A549 (cell line): Measurements from ENCODE around the gene SEMA4B. TPM values are rescaled to one million over a fixed set of nuclear protein-coding genes. Genes with fewer than 3 reads are reported as not detected.
A peak's percentile ranks its signal among the peaks of the same experiment; 100 is the strongest.

Experiments
- ATAC-seq, 2 experiments: fragments of 200-7000 bp in 1 of 2; fragments of >200 bp in 1 of 2; cut with Nextera tagmentation in 1 of 2; cut with Tn5 transposase in 1 of 2; 3 replicates each; pipeline versions ENCODE4 v1.8.0 to v1.9.1; 2018 to 2020; ENCODE audit warnings: mild to moderate bottlenecking in 1 of 2, moderate library complexity in 1 of 2
- CTCF ChIA-PET: fragments of 300-600 bp; sonication (Branson Sonifier 250); formaldehyde crosslinking; extraction: SDS; loops from one replicate; lab custom pipeline; 2021; ENCODE audit warnings: antibody characterized with exemption, inconsistent platforms; lab: Yijun Ruan, JAX
- POLR2A ChIA-PET: fragments of 350-600 bp; formaldehyde crosslinking; extraction: SDS; loops from one replicate; lab custom pipeline; 2021; ENCODE audit warnings: antibody characterized with exemption, inconsistent platforms; lab: Yijun Ruan, JAX
- DNase-seq, 2 experiments: peaks; one replicate each; pipeline versions ENCODE4 v3.0.0 to v3.0.0-alpha.2; 2011 to 2016; ENCODE audit warnings: low read depth in 1 of 2, low spot score in 1 of 2
- FAIRE-seq: peaks from 2 replicates; lab custom pipeline; 2011; peaks lifted over from hg19 to GRCh38; lab: Jason Lieb, UNC
- H3K27ac ChIP-seq, 2 experiments: fragments of >200 bp; sonication (Bioruptor Twin); formaldehyde crosslinking; 3 replicates each; pipeline ENCODE4 v1.5.1; 2016 to 2017
- H3K4me1 ChIP-seq: fragments of >200 bp; sonication (Bioruptor Twin); formaldehyde crosslinking; 3 replicates; pipeline ENCODE4 v1.6.1; 2016
- H3K4me2 ChIP-seq: fragments of >200 bp; sonication (Bioruptor Twin); formaldehyde crosslinking; 3 replicates; pipeline ENCODE4 v1.6.1; 2016
- H3K4me3 ChIP-seq: fragments of >200 bp; sonication (Bioruptor Twin); formaldehyde crosslinking; 3 replicates; pipeline ENCODE4 v1.5.1; 2016
- H3K9me3 ChIP-seq: fragments of >200 bp; sonication (Bioruptor Twin); formaldehyde crosslinking; 3 replicates; pipeline ENCODE4 v1.6.1; 2016
- CBX2 ChIP-seq: fragments of 200-600 bp; sonication (generic); IDR thresholded peaks from 2 replicates; pipeline ENCODE4 v1.6.1; 2016; ENCODE audit warnings: low read depth, mild to moderate bottlenecking, borderline replicate concordance
- CEBPB ChIP-seq, 2 experiments: fragments of >200 bp in 1 of 2; sonication (Bioruptor Twin) in 1 of 2; formaldehyde crosslinking in 1 of 2; IDR thresholded peaks; 2 replicates each; pipeline ENCODE4 v1.6.1; 2012 to 2016
- CHD4 ChIP-seq: fragments of 200-600 bp; sonication (generic); IDR thresholded peaks from 2 replicates; pipeline ENCODE4 v1.6.1; 2016; ENCODE audit warnings: antibody characterized with exemption, mild to moderate bottlenecking, borderline replicate concordance
- EHMT2 ChIP-seq: fragments of 200-600 bp; sonication (generic); IDR thresholded peaks from 2 replicates; pipeline ENCODE4 v1.6.1; 2016; ENCODE audit warnings: antibody characterized with exemption, low read depth, mild to moderate bottlenecking, moderate library complexity
- EP300 ChIP-seq, 2 experiments: fragments of >200 bp; sonication (Bioruptor Twin); formaldehyde crosslinking; IDR thresholded peaks; 2 replicates in 1 of 2; 3 replicates in 1 of 2; pipeline ENCODE4 v1.6.1; 2016 to 2017
- ESRRA ChIP-seq: fragments of 150-350 bp; IDR thresholded peaks from 2 replicates; pipeline ENCODE4 v1.6.1; 2014; ENCODE audit warnings: mild to moderate bottlenecking, low read length, borderline replicate concordance
- FOSB ChIP-seq: fragments of 250-450 bp; sonication (Bioruptor Pico); IDR thresholded peaks from 2 replicates; pipeline ENCODE4 v1.5.0; 2020; ENCODE audit warnings: mild to moderate bottlenecking, moderate library complexity
- FOSL2 ChIP-seq, 2 experiments: fragments of 450-650 bp in 1 of 2; fragments of >200 bp in 1 of 2; sonication (Bioruptor Twin) in 1 of 2; formaldehyde crosslinking; IDR thresholded peaks; 2 replicates each; pipeline versions ENCODE4 v1.5.0 to v1.6.1; 2016 to 2020; ENCODE audit warnings: mild to moderate bottlenecking in 1 of 2, moderate library complexity in 1 of 2
- GATA3 ChIP-seq: IDR thresholded peaks from 2 replicates; pipeline ENCODE4 v1.6.1; 2012; ENCODE audit warnings: borderline replicate concordance
- HDAC2 ChIP-seq: fragments of 200-600 bp; sonication (generic); IDR thresholded peaks from 2 replicates; pipeline ENCODE4 v1.6.1; 2016
- HEYL ChIP-seq: fragments of 250-450 bp; sonication (Bioruptor Pico); IDR thresholded peaks from 2 replicates; pipeline ENCODE4 v1.8.0; 2021; ENCODE audit warnings: mild to moderate bottlenecking, moderate library complexity
- HOXB5 ChIP-seq: fragments of 250-450 bp; sonication (Bioruptor Pico); IDR thresholded peaks from 2 replicates; pipeline ENCODE4 v1.5.0; 2020; ENCODE audit warnings: mild to moderate bottlenecking, moderate library complexity
- JUN ChIP-seq, 2 experiments: fragments of >200 bp; sonication (Bioruptor Twin); formaldehyde crosslinking; IDR thresholded peaks; 2 replicates in 1 of 2; 3 replicates in 1 of 2; pipeline ENCODE4 v1.6.1; 2016 to 2017
- JUNB ChIP-seq: fragments of >200 bp; sonication (Bioruptor Twin); formaldehyde crosslinking; IDR thresholded peaks from 2 replicates; pipeline ENCODE4 v1.6.1; 2016
- KDM1A ChIP-seq: fragments of 200-600 bp; sonication (generic); IDR thresholded peaks from 2 replicates; pipeline ENCODE4 v1.6.1; 2016; ENCODE audit warnings: low read depth, mild to moderate bottlenecking
- KDM5A ChIP-seq: fragments of 200-600 bp; sonication (generic); IDR thresholded peaks from 2 replicates; pipeline ENCODE4 v1.6.1; 2016; ENCODE audit warnings: antibody characterized with exemption, mild to moderate bottlenecking
- MYC ChIP-seq: IDR thresholded peaks from 2 replicates; pipeline ENCODE4 v1.6.1; 2012; ENCODE audit warnings: mild to moderate bottlenecking, inconsistent platforms, low read length, improper control_type of control experiment, borderline replicate concordance
- NFE2L2 ChIP-seq: fragments of 150-350 bp; conservative IDR thresholded peaks from 2 replicates; pipeline ENCODE4 v1.6.1; 2014; ENCODE audit warnings: low read length
- PHF8 ChIP-seq: fragments of 200-600 bp; sonication (generic); IDR thresholded peaks from 2 replicates; pipeline ENCODE4 v1.6.1; 2016; ENCODE audit warnings: low read depth, mild to moderate bottlenecking, antibody characterized with exemption, moderate library complexity, borderline replicate concordance
- POLR2A ChIP-seq: IDR thresholded peaks from 2 replicates; pipeline ENCODE4 v1.6.1; 2012; ENCODE audit warnings: mild to moderate bottlenecking, low read length
- RAD21 ChIP-seq, 2 experiments: fragments of >200 bp in 1 of 2; sonication (Bioruptor Twin) in 1 of 2; formaldehyde crosslinking in 1 of 2; IDR thresholded peaks in 1 of 2; conservative IDR thresholded peaks in 1 of 2; 2 replicates in 1 of 2; 3 replicates in 1 of 2; pipeline ENCODE4 v1.6.1; 2012 to 2018; ENCODE audit warnings: inconsistent platforms in 1 of 2
- RNF2 ChIP-seq: fragments of 200-600 bp; sonication (generic); IDR thresholded peaks from 2 replicates; pipeline ENCODE4 v1.6.1; 2016; ENCODE audit warnings: low read depth, mild to moderate bottlenecking, antibody characterized with exemption, moderate library complexity, borderline replicate concordance
- SMC3 ChIP-seq: fragments of >200 bp; sonication (Bioruptor Twin); formaldehyde crosslinking; IDR thresholded peaks from 3 replicates; pipeline ENCODE4 v1.6.1; 2018; ENCODE audit warnings: inconsistent platforms
- SREBF2 ChIP-seq: fragments of 450-650 bp; IDR thresholded peaks from 2 replicates; pipeline ENCODE4 v1.6.1; 2014; ENCODE audit warnings: mild to moderate bottlenecking, moderate library complexity
- TFCP2L1 ChIP-seq: fragments of 250-450 bp; sonication (Bioruptor Pico); IDR thresholded peaks from 2 replicates; pipeline ENCODE4 v1.5.0; 2021; ENCODE audit warnings: mild to moderate bottlenecking
- TP53 ChIP-seq: fragments of 250-450 bp; sonication (Bioruptor Pico); IDR thresholded peaks from 2 replicates; pipeline ENCODE4 v1.5.0; 2021; ENCODE audit warnings: mild to moderate bottlenecking, moderate library complexity
- ZC3H11A ChIP-seq: fragments of 450-650 bp; IDR thresholded peaks from 2 replicates; pipeline ENCODE4 v1.6.1; 2014; ENCODE audit warnings: antibody characterized with exemption, mild to moderate bottlenecking
- ZFP36 ChIP-seq: fragments of 450-650 bp; IDR thresholded peaks from 2 replicates; pipeline ENCODE4 v1.6.1; 2014; ENCODE audit warnings: borderline replicate concordance; ENCODE audit not compliant: partially characterized antibody
- ZSCAN20 ChIP-seq: fragments of 250-450 bp; sonication (Bioruptor Pico); IDR thresholded peaks from 2 replicates; pipeline ENCODE4 v1.8.0; 2022; ENCODE audit warnings: mild to moderate bottlenecking, moderate library complexity
- WGBS: methylation state at CpG from one replicate; pipeline ENCODE4 v1.1.6; 2017; ENCODE audit errors: missing lambda C conversion rate; 5-methylcytosine and 5-hydroxymethylcytosine counted together
- polyA plus RNA-seq, 4 experiments: library from polyadenylated mRNA; depleted of rRNA in 3 of 4; stranded (reverse); fragments of >200 nt; fragmentation: RNase III in 1 of 4; extraction: RNeasy Plus Mini Kit Qiagen cat#74134 plus additional on column Dnase treatment in 1 of 4; gene quantifications; 2 replicates in 3 of 4; 3 replicates in 1 of 4; pipeline ENCODE4 v1.2.3, GENCODE V29; 2011 to 2017
- TF ChIP-seq, protein P1 (sequence below): fragments of 250-450 bp; sonication (Bioruptor Pico); IDR thresholded peaks from 2 replicates; pipeline ENCODE4 v1.5.0; 2020; ENCODE audit warnings: low read depth, mild to moderate bottlenecking, moderate library complexity
- TF ChIP-seq, protein P2 (sequence below): IDR thresholded peaks from 2 replicates; pipeline ENCODE4 v1.6.1; 2012
- TF ChIP-seq, protein P3 (sequence below): fragments of 450-650 bp; IDR thresholded peaks from 2 replicates; pipeline ENCODE4 v1.6.1; 2014; ENCODE audit warnings: antibody characterized with exemption
- TF ChIP-seq, protein P4 (sequence below): IDR thresholded peaks from 2 replicates; pipeline ENCODE4 v1.6.1; 2012; ENCODE audit warnings: low read depth, borderline replicate concordance
- TF ChIP-seq, protein P5 (sequence below): IDR thresholded peaks from 2 replicates; pipeline ENCODE4 v1.6.1; 2012
- TF ChIP-seq, protein P6 (sequence below): fragments of >200 bp; sonication (Bioruptor Twin); formaldehyde crosslinking; IDR thresholded peaks from 3 replicates; pipeline ENCODE4 v1.6.1; 2016

SEMA4B gene
- polyA plus RNA-seq, 2 of the 4 experiments (the other 2 are of a cell fraction), result 45.3 to 47.1 TPM

DNA sequence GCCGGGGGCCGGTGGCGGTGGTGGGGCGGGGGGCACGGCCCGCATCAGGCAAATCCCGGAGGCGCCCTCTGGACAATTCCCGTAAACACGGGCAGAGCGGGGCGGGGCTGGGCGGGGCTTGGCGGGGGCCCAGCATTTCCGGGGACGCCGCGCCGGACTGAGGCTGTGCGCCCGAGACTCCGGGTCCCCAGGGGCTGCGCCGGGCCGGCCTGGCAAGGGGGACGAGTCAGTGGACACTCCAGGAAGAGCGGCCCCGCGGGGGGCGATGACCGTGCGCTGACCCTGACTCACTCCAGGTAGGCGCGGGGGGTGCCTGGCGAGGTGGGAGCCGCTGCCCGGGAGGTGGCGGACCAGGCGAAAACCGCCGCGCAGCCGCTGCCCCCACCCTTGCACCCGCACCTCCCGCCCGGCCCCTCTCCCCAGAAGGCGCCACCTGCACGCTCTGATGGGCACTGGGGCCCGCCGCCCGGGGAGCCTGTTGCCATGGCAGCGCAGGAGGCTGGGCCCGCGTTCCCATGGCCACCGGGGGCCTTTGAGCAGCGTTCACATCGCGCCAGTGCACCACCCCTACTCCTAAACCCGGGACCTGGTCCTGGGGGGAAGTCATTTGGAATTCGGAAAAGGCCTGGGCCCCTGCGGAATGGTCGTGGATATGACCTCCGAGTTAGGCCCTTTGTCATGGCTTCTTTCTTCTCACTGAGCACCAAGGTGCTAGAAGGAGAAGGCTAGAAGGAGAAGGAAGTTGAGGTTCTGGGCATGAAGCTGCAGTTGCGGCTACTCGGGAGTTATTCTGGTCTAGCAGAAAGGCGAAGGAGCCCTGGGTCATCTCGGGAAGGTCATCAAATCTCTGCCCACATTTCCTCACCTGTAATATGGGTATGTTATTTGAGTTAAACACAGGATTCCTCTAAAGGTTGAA lies 16.1 kb upstream of the SEMA4B start:
- Histone ChIP-seq H3K27ac (peak overlapping the region; percentile 82 to 93), H3K4me1 (peaks cover 54% of the 10 kb centered on the region), H3K4me3 (peak overlapping the region; percentile 62), H3K9me3 (no peaks in the 10 kb centered on the region), H3K4me2 (peak overlapping the region; percentile 87)
- CTCF ChIA-PET, result interaction anchor here (0.7 to 3.0 kb wide), 8 partner anchors 13 to 42 kb away, joined by 3 to 10 read pairs (median 6); no protein-coding TSS in a partner anchor
- peak; percentile 91 to 95 for DNase-seq
- POLR2A ChIA-PET, result interaction anchor here (0.5 to 2.6 kb wide), 4 partner anchors 16 to 306 kb away, joined by 3 to 19 read pairs (median 9); partner anchors contain the start of gene SEMA4B
- peak; percentile 82 to 87 for ATAC-seq
- WGBS, result 2% methylated on average over 16 of the region's 67 CpGs
- peak; percentile 24; the same call in 1 of the 3 replicates for TF ChIP-seq SMC3
- no peak for TF ChIP-seq FOSL2 (IDR thresholded peaks at IDR 0.05)
- peak; percentile 52 for TF ChIP-seq FOSL2 (CRISPR knock-in tag; IDR thresholded peaks at IDR 0.05)
- no peak for TF ChIP-seq ZC3H11A
- TF ChIP-seq FOSB, result no peak
- no peak for TF ChIP-seq CHD4
- TF ChIP-seq JUNB, result no peak
- TF ChIP-seq, protein P1, sequence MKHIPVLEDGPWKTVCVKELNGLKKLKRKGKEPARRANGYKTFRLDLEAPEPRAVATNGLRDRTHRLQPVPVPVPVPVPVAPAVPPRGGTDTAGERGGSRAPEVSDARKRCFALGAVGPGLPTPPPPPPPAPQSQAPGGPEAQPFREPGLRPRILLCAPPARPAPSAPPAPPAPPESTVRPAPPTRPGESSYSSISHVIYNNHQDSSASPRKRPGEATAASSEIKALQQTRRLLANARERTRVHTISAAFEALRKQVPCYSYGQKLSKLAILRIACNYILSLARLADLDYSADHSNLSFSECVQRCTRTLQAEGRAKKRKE, result no peak
- TF ChIP-seq CEBPB (IDR thresholded peaks at IDR 0.05), result no peak
- no peak for TF ChIP-seq ZSCAN20 (CRISPR knock-in tag)
- TF ChIP-seq NFE2L2, result no peak
- no peak for TF ChIP-seq TFCP2L1 (CRISPR knock-in tag)
- TF ChIP-seq ESRRA, result no peak
- TF ChIP-seq JUN (IDR thresholded peaks at IDR 0.05), result peak; percentile 46 to 91; a peak in 2 of 5 replicates
- no peak for TF ChIP-seq MYC
- TF ChIP-seq EP300 (IDR thresholded peaks at IDR 0.05), result peak in 1 of 2 experiments; percentile 64; a peak in 1 of 5 replicates
- peak in 1 of 2 experiments; percentile 50; a peak in 2 of 5 replicates for TF ChIP-seq RAD21 (conservative IDR thresholded peaks at IDR 0.05 in 1 of 2, IDR thresholded peaks at IDR 0.05 in 1 of 2)
- TF ChIP-seq, protein P2, sequence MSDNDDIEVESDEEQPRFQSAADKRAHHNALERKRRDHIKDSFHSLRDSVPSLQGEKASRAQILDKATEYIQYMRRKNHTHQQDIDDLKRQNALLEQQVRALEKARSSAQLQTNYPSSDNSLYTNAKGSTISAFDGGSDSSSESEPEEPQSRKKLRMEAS, result no peak
- TF ChIP-seq GATA3, result no peak
- TF ChIP-seq PHF8, result no peak; the same call in 1 of the 2 replicates
- TF ChIP-seq RNF2, result no peak
- 0 out of 2 replicates have a peak, but pooled peaks have one; percentile 13 for TF ChIP-seq KDM5A
- TF ChIP-seq, protein P3, sequence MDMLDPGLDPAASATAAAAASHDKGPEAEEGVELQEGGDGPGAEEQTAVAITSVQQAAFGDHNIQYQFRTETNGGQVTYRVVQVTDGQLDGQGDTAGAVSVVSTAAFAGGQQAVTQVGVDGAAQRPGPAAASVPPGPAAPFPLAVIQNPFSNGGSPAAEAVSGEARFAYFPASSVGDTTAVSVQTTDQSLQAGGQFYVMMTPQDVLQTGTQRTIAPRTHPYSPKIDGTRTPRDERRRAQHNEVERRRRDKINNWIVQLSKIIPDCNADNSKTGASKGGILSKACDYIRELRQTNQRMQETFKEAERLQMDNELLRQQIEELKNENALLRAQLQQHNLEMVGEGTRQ, result no peak
- peak; percentile 8; the same call in 1 of the 2 replicates for TF ChIP-seq POLR2A
- TF ChIP-seq HDAC2, result no peak
- no peak for TF ChIP-seq CBX2
- TF ChIP-seq, protein P4, sequence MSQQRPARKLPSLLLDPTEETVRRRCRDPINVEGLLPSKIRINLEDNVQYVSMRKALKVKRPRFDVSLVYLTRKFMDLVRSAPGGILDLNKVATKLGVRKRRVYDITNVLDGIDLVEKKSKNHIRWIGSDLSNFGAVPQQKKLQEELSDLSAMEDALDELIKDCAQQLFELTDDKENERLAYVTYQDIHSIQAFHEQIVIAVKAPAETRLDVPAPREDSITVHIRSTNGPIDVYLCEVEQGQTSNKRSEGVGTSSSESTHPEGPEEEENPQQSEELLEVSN, result 0 out of 2 replicates have a peak, but pooled peaks have one; percentile 30
- no peak for TF ChIP-seq EHMT2
- TF ChIP-seq, protein P5, sequence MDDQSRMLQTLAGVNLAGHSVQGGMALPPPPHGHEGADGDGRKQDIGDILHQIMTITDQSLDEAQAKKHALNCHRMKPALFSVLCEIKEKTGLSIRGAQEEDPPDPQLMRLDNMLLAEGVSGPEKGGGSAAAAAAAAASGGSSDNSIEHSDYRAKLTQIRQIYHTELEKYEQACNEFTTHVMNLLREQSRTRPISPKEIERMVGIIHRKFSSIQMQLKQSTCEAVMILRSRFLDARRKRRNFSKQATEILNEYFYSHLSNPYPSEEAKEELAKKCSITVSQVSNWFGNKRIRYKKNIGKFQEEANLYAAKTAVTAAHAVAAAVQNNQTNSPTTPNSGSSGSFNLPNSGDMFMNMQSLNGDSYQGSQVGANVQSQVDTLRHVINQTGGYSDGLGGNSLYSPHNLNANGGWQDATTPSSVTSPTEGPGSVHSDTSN, result no peak
- TF ChIP-seq SREBF2, result no peak
- TF ChIP-seq HOXB5 (CRISPR knock-in tag), result peak; percentile 64; the same call in 1 of the 2 replicates
- 0 out of 2 replicates have a peak, but pooled peaks have one; percentile 50 for TF ChIP-seq TP53 (CRISPR knock-in tag)
- peak; percentile 41; the same call in 1 of the 2 replicates for TF ChIP-seq KDM1A
- no peak for TF ChIP-seq ZFP36
- TF ChIP-seq, protein P6, sequence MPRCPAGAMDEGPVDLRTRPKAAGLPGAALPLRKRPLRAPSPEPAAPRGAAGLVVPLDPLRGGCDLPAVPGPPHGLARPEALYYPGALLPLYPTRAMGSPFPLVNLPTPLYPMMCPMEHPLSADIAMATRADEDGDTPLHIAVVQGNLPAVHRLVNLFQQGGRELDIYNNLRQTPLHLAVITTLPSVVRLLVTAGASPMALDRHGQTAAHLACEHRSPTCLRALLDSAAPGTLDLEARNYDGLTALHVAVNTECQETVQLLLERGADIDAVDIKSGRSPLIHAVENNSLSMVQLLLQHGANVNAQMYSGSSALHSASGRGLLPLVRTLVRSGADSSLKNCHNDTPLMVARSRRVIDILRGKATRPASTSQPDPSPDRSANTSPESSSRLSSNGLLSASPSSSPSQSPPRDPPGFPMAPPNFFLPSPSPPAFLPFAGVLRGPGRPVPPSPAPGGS, result peak; percentile 33; the same call in 2 of the 3 replicates
- TF ChIP-seq HEYL (CRISPR knock-in tag), result no peak
- FAIRE-seq, result no peak
